ENCODE measurements around the gene PPFIA2.

Gene PPFIA2

DNA sequence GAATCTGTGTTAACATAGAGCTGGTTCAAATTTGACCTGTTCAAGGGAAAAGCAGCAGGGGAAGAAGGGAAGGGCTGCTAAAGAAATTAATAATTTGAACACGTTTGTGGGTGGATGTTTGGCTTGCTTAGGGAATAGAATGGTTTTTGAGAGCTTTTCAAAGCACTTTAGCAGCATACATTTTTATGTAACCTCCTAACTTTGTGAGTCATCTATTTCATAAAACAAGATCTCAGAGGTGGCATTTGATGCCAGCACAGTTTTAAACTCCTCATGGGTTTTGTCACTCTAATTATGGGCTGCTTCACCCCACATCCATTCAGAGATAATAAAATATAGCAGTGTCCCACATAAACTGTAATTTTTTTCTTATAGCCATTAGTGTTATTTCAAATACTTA, 537.5 kb downstream of the PPFIA2 start:
- TF ChIP-seq POLR2AphosphoS5 (IDR thresholded peaks at IDR 0.05; ENCODE audit: low read depth, low read length) (no peak), FOXP2 (optimal IDR thresholded peaks at IDR 0.05; ENCODE audit: borderline replicate concordance, extremely low read depth, extremely low read length, insufficient read depth) (no peak), TAF1 (IDR thresholded peaks at IDR 0.05; ENCODE audit: borderline replicate concordance, insufficient read depth, low read length) (no peak), REST (IDR thresholded peaks at IDR 0.05; ENCODE audit: insufficient read depth in 1 of 2, low read depth in 2 of 2, low read length in 2 of 2) (no peak), SIN3A (IDR thresholded peaks at IDR 0.05; ENCODE audit: borderline replicate concordance, insufficient read depth, low read length) (no peak)

- TF ChIP-seq FOXP2 (optimal IDR thresholded peaks at IDR 0.05; ENCODE audit: borderline replicate concordance, extremely low read depth, extremely low read length, insufficient read depth), result no peak
Observed at GRCh38 chr12:81216739-81217138, 542.4 kb downstream of the PPFIA2 start.

DNA sequence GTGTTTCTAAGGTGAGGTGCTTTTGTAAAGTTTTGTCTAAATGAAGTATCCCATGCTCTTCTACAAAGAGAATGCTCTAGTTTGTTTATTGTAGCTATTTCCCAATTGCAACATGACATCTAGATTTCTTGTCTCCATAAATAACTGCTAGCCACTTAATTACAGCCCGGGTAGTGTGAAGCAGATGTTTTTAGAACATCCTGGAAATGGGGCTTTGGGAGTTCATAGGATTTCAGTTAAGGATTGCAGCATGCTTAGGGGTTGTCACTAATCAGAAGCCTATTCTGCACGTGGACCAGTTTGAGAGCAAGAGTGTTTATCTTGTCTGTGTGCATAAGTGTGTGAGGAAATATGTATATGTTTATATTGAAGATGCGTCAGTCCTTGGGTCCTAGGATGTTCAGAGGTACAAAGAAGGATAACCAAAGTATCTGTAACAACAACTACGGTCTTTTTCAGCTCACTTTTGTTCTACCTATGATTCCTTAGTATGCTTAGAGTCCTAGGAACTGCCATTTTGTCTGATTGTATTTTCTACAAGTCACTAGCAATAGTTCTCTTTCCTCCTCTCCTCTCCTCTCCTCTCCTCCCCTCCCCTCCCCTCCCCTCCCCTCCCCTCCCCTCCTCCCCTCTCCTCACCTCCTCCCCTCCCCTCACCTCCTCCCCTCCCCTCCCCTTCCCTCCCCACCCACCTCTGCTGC, 546.0 kb downstream of the PPFIA2 start:
- TF ChIP-seq FOXP2 (optimal IDR thresholded peaks at IDR 0.05; ENCODE audit: borderline replicate concordance, extremely low read depth, extremely low read length, insufficient read depth) (no peak), REST (IDR thresholded peaks at IDR 0.05; ENCODE audit: insufficient read depth in 1 of 2, low read depth in 2 of 2, low read length in 2 of 2) (no peak), POLR2AphosphoS5 (IDR thresholded peaks at IDR 0.05; ENCODE audit: low read depth, low read length) (no peak), SIN3A (IDR thresholded peaks at IDR 0.05; ENCODE audit: borderline replicate concordance, insufficient read depth, low read length) (no peak)

DNA sequence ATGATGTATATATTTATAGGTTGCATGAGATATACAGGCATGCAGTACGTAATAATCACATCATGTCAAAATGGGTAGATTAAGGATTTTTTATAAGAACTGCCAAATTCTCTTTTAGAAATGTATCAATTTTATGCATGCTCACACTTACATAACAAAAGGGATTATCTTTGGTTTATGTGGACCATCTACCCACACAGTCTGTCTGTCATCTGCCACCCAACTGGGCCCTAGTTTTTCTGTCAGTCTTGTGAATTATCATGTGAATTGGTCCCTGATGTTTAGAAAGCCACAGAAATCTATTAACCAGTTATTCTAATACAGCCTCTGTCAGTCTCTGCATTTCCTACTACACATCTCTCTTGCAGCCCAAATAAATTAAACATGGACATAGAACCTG, 547.8 kb downstream of the PPFIA2 start:
- no peak for TF ChIP-seq REST (IDR thresholded peaks at IDR 0.05; ENCODE audit: insufficient read depth in 1 of 2, low read depth in 2 of 2, low read length in 2 of 2)
- TF ChIP-seq TAF1 (IDR thresholded peaks at IDR 0.05; ENCODE audit: borderline replicate concordance, insufficient read depth, low read length), result no peak
- TF ChIP-seq FOXP2 (optimal IDR thresholded peaks at IDR 0.05; ENCODE audit: borderline replicate concordance, extremely low read depth, extremely low read length, insufficient read depth), result no peak
- TF ChIP-seq SIN3A (IDR thresholded peaks at IDR 0.05; ENCODE audit: borderline replicate concordance, insufficient read depth, low read length), result no peak
- no peak for TF ChIP-seq POLR2AphosphoS5 (IDR thresholded peaks at IDR 0.05; ENCODE audit: low read depth, low read length)

DNA sequence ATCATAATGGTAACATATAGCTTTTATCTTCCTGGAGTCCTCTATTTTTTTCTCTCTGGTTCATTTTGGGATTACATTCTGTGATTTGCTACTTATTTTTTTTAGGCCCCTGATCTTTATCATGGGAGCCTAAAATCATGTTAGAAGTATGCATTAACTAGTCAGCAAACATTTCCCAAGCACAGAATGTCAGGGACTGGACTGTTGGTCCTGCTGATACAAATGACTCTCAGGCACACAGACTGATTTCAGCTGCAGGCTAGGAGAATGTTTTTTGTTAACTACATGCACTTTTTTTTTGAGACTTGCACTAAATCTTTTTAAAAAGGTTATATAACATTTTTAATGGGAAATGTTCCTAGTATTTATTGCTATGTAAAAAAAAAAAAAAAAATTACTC, 550.1 kb downstream of the PPFIA2 start:
- no peak for TF ChIP-seq POLR2AphosphoS5 (IDR thresholded peaks at IDR 0.05; ENCODE audit: low read depth, low read length)
- TF ChIP-seq FOXP2 (optimal IDR thresholded peaks at IDR 0.05; ENCODE audit: borderline replicate concordance, extremely low read depth, extremely low read length, insufficient read depth), result no peak
- TF ChIP-seq REST (IDR thresholded peaks at IDR 0.05; ENCODE audit: insufficient read depth in 1 of 2, low read depth in 2 of 2, low read length in 2 of 2), result no peak
- TF ChIP-seq TAF1 (IDR thresholded peaks at IDR 0.05; ENCODE audit: borderline replicate concordance, insufficient read depth, low read length), result no peak
- TF ChIP-seq SIN3A (IDR thresholded peaks at IDR 0.05; ENCODE audit: borderline replicate concordance, insufficient read depth, low read length), result no peak
